GM12878 (cell line): ENCODE measurements around the gene PHACTR1. TPM values are rescaled to one million over a fixed set of nuclear protein-coding genes. Genes with fewer than 3 reads are reported as not detected.
"Not testable (repeated sequence)": the region's sequence is repeated elsewhere in the genome, so short reads cannot be mapped to it uniquely, and the experiment has no call there.

Source experiments
- ATAC-seq: fragments of 200-7000 bp; cut with Tn5 transposase; 3 replicates; pipeline ENCODE4 v1.9.1; 2020; ENCODE audit warnings: mild to moderate bottlenecking, moderate library complexity
- BruUV-seq: library from RNA; stranded (reverse); fragments of 400-500 nt; replicated peaks from 2 replicates; lab custom pipeline; 2021; lab: Mats Ljungman, UMichigan
- CTCF ChIA-PET: fragments of 300-600 bp; sonication (Branson Sonifier 250); formaldehyde crosslinking; extraction: SDS; loops from one replicate; lab custom pipeline; 2021; ENCODE audit warnings: inconsistent platforms; lab: Yijun Ruan, JAX
- POLR2A ChIA-PET: fragments of 350-600 bp; formaldehyde crosslinking; extraction: SDS; loops from one replicate; lab custom pipeline; 2021; ENCODE audit warnings: inconsistent platforms; lab: Charles Lee
- RAD21 ChIA-PET: fragments of 300-600 bp; sonication (Branson Sonifier 250); formaldehyde crosslinking; loops from one replicate; lab custom pipeline; 2023; ENCODE audit warnings: antibody characterized with exemption; ENCODE audit not compliant: unreplicated experiment; lab: Charles Lee
- SMC1A ChIA-PET: fragments of 300-600 bp; sonication (Branson Sonifier 250); formaldehyde crosslinking; loops from one replicate; lab custom pipeline; 2023; ENCODE audit not compliant: unreplicated experiment, uncharacterized antibody; lab: Charles Lee
- DNase-seq: peaks from one replicate; pipeline ENCODE4 v3.0.0-alpha.2; 2011; ENCODE audit warnings: low read depth, low spot score
- FAIRE-seq: peaks from 3 replicates; lab custom pipeline; 2011; peaks lifted over from hg19 to GRCh38; lab: Jason Lieb, UNC
- H2AFZ ChIP-seq: 2 replicates; pipeline ENCODE4 v1.6.0; 2011; ENCODE audit warnings: low read depth, low read length, control low read depth; ENCODE audit not compliant: control insufficient read depth
- H3K27ac ChIP-seq: 2 replicates; pipeline ENCODE4 v1.5.1; 2011; ENCODE audit warnings: control low read depth; ENCODE audit not compliant: control insufficient read depth, insufficient read depth
- H3K27me3 ChIP-seq, 2 experiments: replicated peaks in 1 of 2; 2 replicates each; pipeline versions ENCODE4 v1.6.0 to v1.6.1; 2011; ENCODE audit warnings: low read length in 1 of 2; ENCODE audit not compliant: control insufficient read depth in 2 of 2, insufficient read depth in 2 of 2
- H3K36me3 ChIP-seq, 2 experiments: 2 replicates each; pipeline ENCODE4 v1.5.1; 2011; ENCODE audit warnings: low read length in 1 of 2; ENCODE audit not compliant: control insufficient read depth in 2 of 2, insufficient read depth in 2 of 2
- H3K4me1 ChIP-seq: 2 replicates; pipeline ENCODE4 v1.6.1; 2011; ENCODE audit warnings: mild to moderate bottlenecking, low read length, moderate library complexity, mixed read lengths; ENCODE audit not compliant: control insufficient read depth, insufficient read depth
- H3K4me2 ChIP-seq: 2 replicates; pipeline ENCODE4 v1.6.0; 2011; ENCODE audit warnings: control low read depth; ENCODE audit not compliant: control insufficient read depth, insufficient read depth
- H3K4me3 ChIP-seq: fragments of 200-600 bp; sonication (generic); 2 replicates; pipeline ENCODE4 v1.5.1; 2016
- H3K79me2 ChIP-seq: 2 replicates; pipeline ENCODE4 v1.6.0; 2011; ENCODE audit warnings: low read length; ENCODE audit not compliant: control insufficient read depth, insufficient read depth
- H3K9ac ChIP-seq: 2 replicates; pipeline ENCODE4 v1.8.0; 2011; ENCODE audit warnings: low read length, control low read depth, mixed read lengths; ENCODE audit not compliant: control insufficient read depth, insufficient read depth
- H3K9me3 ChIP-seq: replicated peaks from 3 replicates; pipeline ENCODE4 v1.5.1; 2011; ENCODE audit warnings: mild to moderate bottlenecking, low read length; ENCODE audit not compliant: control insufficient read depth, insufficient read depth
- H4K20me1 ChIP-seq: 2 replicates; pipeline ENCODE4 v1.6.0; 2011; ENCODE audit not compliant: control insufficient read depth, insufficient read depth
- ASH2L ChIP-seq: fragments of 300-600, 200-600 bp; sonication (generic); IDR thresholded peaks from 2 replicates; pipeline ENCODE4 v1.6.1; 2017; ENCODE audit warnings: low read depth, mild to moderate bottlenecking, borderline replicate concordance
- ESRRA ChIP-seq: IDR thresholded peaks from 2 replicates; pipeline ENCODE4 v1.6.1; 2012; ENCODE audit warnings: mild to moderate bottlenecking, low read length, improper control_type of control experiment
- ETV6 ChIP-seq, 2 experiments: fragments of 450-650 bp in 1 of 2; IDR thresholded peaks in 1 of 2; conservative IDR thresholded peaks in 1 of 2; 2 replicates each; pipeline ENCODE4 v1.6.1; 2014; ENCODE audit warnings: antibody characterized with exemption in 1 of 2, borderline replicate concordance in 1 of 2, low read depth in 1 of 2, mild to moderate bottlenecking in 1 of 2, moderate library complexity in 1 of 2
- MXI1 ChIP-seq: fragments of 150-350 bp; IDR thresholded peaks from 2 replicates; pipeline ENCODE4 v1.6.1; 2011; ENCODE audit warnings: low read depth, mild to moderate bottlenecking, inconsistent platforms, low read length, improper control_type of control experiment
- MYC ChIP-seq: IDR thresholded peaks from 2 replicates; pipeline ENCODE4 v1.6.1; 2011; ENCODE audit warnings: mild to moderate bottlenecking, low read length, moderate library complexity, inconsistent platforms; ENCODE audit not compliant: insufficient read depth, insufficient replicate concordance, insufficient read length, severe bottlenecking
- PAX5 ChIP-seq: IDR thresholded peaks from 2 replicates; pipeline ENCODE4 v1.6.1; 2011; ENCODE audit warnings: low read depth, low read length, borderline replicate concordance
- SIX5 ChIP-seq: IDR thresholded peaks from 2 replicates; pipeline ENCODE4 v1.6.1; 2011; ENCODE audit warnings: mild to moderate bottlenecking, low read depth, low read length, moderate library complexity; ENCODE audit not compliant: severe bottlenecking
- TCF12 ChIP-seq: IDR thresholded peaks from 2 replicates; pipeline ENCODE4 v1.6.1; 2011; ENCODE audit warnings: low read depth, mild to moderate bottlenecking, low read length
- USF1 ChIP-seq: IDR thresholded peaks from 2 replicates; pipeline ENCODE4 v1.6.1; 2011; ENCODE audit warnings: borderline replicate concordance, low read depth, mild to moderate bottlenecking, moderate library complexity, mixed read lengths, low read length; ENCODE audit not compliant: insufficient read depth; ENCODE audit errors: extremely low read length
- WGBS: methylation state at CpG from one replicate; pipeline ENCODE4 v1.1.6; 2016; ENCODE audit warnings: low lambda C conversion rate; ENCODE audit not compliant: insufficient replicate concordance, insufficient coverage; ENCODE audit errors: missing lambda C conversion rate; 5-methylcytosine and 5-hydroxymethylcytosine counted together
- in situ Hi-C: fragments of 300-500 bp; cut with MboI; formaldehyde crosslinking; loops from 9 replicates; pipeline ENCODE4 v1.14.3; 2018; ENCODE audit warnings: mixed read lengths
- intact Hi-C: fragments of 100-400 bp; cut with micrococcal nuclease; formaldehyde crosslinking; loops from one replicate; pipeline ENCODE4 v1.14.2; 2022; ENCODE audit not compliant: unreplicated experiment
- polyA plus RNA-seq, 11 experiments: library from polyadenylated mRNA; depleted of rRNA in 4 of 11; unstranded in 6 of 11; stranded (reverse) in 5 of 11; fragments of >200 nt; fragmentation: Nextera tagmentation in 4 of 11; fragmentation: Illumina TruSeq in 1 of 11; extraction: Ambion mirVana in 4 of 11; extraction: Trizol in 1 of 11; gene quantifications; 1 replicate in 1 of 11; 2 replicates in 10 of 11; pipeline versions ENCODE4 v1.2.1 to v1.2.3, GENCODE V29; 2011 to 2016; ENCODE audit warnings: inconsistent platforms in 2 of 11, missing spikeins in 2 of 11, low read depth in 1 of 11
- total RNA-seq, 4 experiments: library from RNA; depleted of rRNA in 3 of 4; stranded (reverse); fragments of >200 nt in 3 of 4; fragmentation: Illumina TruSeq in 1 of 4; extraction: Trizol in 1 of 4; gene quantifications; 2 replicates each; pipeline versions ENCODE4 v1.2.1 to v1.2.3, GENCODE V29; 2013 to 2021

Gene PHACTR1
- total and polyA plus RNA-seq, 10 of the 15 experiments (the other 5 are each of a cell fraction or from before 2014, with no cell fraction given), result 34.2 to 94.6 (median 62.3) TPM

DNA sequence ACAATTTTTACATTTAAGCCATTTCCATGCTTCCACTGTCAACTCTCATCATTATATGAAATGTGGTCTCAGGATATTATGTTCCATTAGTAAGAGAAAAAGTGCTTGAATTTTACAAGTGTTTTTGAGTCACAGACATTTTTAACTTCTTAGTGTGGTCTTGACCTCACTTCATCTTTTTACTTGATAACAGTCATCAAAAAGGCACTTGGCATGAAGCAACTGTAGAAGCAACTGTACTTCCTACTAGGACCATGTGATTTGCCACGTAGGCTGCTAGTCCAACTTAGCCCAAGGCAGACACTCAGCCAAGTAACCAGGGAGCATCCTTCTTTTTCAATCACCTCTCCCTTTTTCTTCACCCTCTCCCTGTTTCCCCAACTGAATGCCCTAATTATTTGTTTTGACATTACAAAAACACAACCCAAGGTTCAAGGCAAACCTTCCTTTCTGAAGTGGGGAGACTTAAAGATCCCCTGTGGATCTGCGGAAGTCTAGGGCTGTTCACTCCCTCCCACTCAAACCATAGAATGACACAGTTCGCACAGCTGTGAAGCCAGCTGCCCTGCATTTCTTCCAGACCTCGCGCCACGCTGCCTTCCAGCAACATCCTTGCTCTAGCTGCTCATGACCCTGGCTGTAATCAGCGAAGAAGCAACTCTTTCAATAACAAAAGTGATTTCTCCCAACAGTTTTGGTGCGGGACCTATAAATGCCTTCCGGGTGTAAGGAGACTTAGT, 45.0 kb downstream of the PHACTR1 start:
- no peak overlapping the region for H3K27ac ChIP-seq
- POLR2A ChIA-PET, result no interaction called here
- H3K27me3 ChIP-seq, result no peaks in the 10 kb centered on the region; a peak in 1 of 4 replicates
- intact Hi-C loops, result no loop called here
- H3K9ac ChIP-seq, result no peak overlapping the region
- FAIRE-seq (no peak), ATAC-seq (no peak), DNase-seq (no peak)
- TF ChIP-seq ETV6 (conservative IDR thresholded peaks at IDR 0.05 in 1 of 2, IDR thresholded peaks at IDR 0.05 in 1 of 2; ENCODE audit: borderline replicate concordance in 1 of 2, low read depth in 1 of 2) (no peak), ASH2L (no peak), ESRRA (no peak), PAX5 (no peak), MYC (no peak), USF1 (no peak), SIX5 (no peak), TCF12 (no peak), MXI1 (no peak)
- CTCF ChIA-PET, result interaction anchor here (0.8 kb wide), 1 partner anchor 21 kb away, joined by 3 read pairs; no protein-coding TSS in a partner anchor
- H3K36me3 ChIP-seq, result no peaks in the 10 kb centered on the region
- H3K4me3 ChIP-seq, result no peak overlapping the region
- SMC1A ChIA-PET, result no interaction called here
- no peaks in the 10 kb centered on the region for H3K4me1 ChIP-seq
- no peak overlapping the region for H3K4me2 ChIP-seq
- H4K20me1 ChIP-seq, result no peaks in the 10 kb centered on the region
- H2AFZ ChIP-seq, result no peak overlapping the region
- no peaks in the 10 kb centered on the region for H3K79me2 ChIP-seq
- BruUV-seq, result no TSS peak
- RAD21 ChIA-PET, result no interaction called here
- no peaks in the 10 kb centered on the region for H3K9me3 ChIP-seq
- WGBS, result 49% methylated on average over 9 of the region's 9 CpGs
- in situ Hi-C loops, result no loop called here

DNA sequence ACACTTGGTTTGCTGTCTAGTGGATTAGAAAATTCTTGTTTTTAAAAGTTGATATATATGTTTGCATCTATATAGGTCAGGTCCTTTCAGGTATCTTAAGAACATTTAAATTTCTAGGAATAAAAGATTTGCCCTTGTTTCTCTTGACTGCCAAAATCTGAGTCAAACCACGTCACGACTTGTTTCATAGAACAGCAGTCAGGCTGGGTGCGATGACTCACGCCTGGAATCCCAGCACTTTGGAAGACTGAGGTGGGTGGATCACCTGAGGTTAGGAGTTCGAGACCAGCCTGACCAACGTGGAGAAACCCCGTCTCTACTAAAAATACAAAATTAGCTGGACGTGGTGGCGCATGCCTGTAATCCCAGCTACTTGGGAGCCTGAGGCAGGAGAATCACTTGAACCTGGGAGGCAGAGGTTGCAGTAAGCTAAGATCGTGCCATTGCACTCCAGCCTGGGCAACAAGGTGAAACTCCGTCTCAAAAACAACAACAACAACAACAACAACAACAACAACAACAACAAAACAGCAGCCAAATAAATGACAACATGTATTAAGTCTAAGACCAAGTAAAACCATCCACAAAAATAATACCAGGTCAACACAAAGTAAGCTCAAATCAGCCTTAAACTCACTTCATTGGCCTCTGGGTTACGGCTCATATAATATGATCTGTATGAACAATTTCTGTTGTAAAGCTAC, 46.3 kb downstream of the PHACTR1 start:
- POLR2A ChIA-PET, H3K4me1 ChIP-seq, DNase-seq, H3K4me2 ChIP-seq, ATAC-seq, intact Hi-C loops, H3K4me3 ChIP-seq, RAD21 ChIA-PET, BruUV-seq, H3K9me3 ChIP-seq, H3K79me2 ChIP-seq, H4K20me1 ChIP-seq, H2AFZ ChIP-seq, H3K9ac ChIP-seq, H3K27me3 ChIP-seq, H3K36me3 ChIP-seq, in situ Hi-C loops, FAIRE-seq, H3K27ac ChIP-seq: not testable (repeated sequence)
- ChIA-PET SMC1A (interaction anchor here (0.6 kb wide), 1 partner anchor 366 kb away, joined by 3 read pairs; no protein-coding TSS in a partner anchor), CTCF (interaction anchor here (1.3 kb wide), 1 partner anchor 568 kb away, joined by 3 read pairs; no protein-coding TSS in a partner anchor)
- 35% methylated on average over 12 of the region's 12 CpGs for WGBS
